ENCODE results near the gene CAMK2G. TPM values are rescaled to one million over a fixed set of nuclear protein-coding genes. Genes with fewer than 3 reads are reported as not detected.
A peak's percentile ranks its signal among the peaks of the same experiment; 100 is the strongest.

The CAMK2G gene
- total RNA-seq, 4 donors from 2014 or later: 34.7 to 159 (median 110) TPM

DNA sequence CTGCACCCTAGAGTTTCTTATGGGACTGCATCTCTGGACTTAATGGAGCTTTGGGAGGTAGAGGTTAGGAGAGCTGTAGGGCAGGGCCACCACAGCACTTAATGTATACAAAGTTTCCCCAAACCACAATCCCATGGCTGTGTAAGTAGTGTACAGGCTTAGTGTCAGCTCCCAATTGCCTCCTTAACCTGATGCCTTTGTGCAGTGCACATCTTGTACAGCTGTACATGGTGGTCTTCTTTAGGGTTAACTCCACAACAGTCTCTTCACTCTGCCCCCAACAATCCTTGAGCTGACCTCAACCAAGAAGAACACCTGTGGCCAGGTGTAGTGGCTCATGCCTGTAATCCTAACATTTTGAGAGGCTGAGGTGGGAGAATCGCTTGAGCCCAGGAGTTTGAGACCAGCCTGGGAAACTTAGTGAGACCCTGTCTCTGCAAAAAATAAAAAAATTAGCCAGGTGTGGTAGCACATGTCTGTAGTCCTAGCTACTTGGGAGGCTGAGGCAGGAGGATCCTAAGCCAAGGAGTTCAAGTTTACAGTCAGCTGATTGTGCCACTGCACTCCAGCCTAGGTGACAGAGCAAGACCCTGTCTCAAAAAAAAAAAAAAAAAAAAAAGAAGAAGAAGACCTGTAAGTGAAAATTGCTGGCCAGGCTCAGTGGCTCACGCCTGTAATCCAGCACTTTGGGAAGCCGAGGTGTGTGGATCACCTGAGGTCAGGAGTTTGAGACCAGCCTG lies 43.4 kb upstream of the CAMK2G start:
- DNase-seq: no peak
- TF ChIP-seq, protein P1, sequence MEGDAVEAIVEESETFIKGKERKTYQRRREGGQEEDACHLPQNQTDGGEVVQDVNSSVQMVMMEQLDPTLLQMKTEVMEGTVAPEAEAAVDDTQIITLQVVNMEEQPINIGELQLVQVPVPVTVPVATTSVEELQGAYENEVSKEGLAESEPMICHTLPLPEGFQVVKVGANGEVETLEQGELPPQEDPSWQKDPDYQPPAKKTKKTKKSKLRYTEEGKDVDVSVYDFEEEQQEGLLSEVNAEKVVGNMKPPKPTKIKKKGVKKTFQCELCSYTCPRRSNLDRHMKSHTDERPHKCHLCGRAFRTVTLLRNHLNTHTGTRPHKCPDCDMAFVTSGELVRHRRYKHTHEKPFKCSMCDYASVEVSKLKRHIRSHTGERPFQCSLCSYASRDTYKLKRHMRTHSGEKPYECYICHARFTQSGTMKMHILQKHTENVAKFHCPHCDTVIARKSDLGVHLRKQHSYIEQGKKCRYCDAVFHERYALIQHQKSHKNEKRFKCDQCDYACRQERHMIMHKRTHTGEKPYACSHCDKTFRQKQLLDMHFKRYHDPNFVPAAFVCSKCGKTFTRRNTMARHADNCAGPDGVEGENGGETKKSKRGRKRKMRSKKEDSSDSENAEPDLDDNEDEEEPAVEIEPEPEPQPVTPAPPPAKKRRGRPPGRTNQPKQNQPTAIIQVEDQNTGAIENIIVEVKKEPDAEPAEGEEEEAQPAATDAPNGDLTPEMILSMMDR (IDR thresholded peaks at IDR 0.05): no peak
- TF ChIP-seq POLR2A (IDR thresholded peaks at IDR 0.05): no peak
- H3K27me3 ChIP-seq: no peaks in the 10 kb centered on the region
- H3K9me3 ChIP-seq: no peaks in the 10 kb centered on the region
- H3K4me3 ChIP-seq: no peak overlapping the region
- peaks cover 0 to 34% (median 0%) of the 10 kb centered on the region in 4 donors for H3K4me1 ChIP-seq
- peak overlapping the region in 2 of 4 donors; percentile 11 to 16 for H3K27ac ChIP-seq
- no peaks in the 10 kb centered on the region for H3K36me3 ChIP-seq

DNA sequence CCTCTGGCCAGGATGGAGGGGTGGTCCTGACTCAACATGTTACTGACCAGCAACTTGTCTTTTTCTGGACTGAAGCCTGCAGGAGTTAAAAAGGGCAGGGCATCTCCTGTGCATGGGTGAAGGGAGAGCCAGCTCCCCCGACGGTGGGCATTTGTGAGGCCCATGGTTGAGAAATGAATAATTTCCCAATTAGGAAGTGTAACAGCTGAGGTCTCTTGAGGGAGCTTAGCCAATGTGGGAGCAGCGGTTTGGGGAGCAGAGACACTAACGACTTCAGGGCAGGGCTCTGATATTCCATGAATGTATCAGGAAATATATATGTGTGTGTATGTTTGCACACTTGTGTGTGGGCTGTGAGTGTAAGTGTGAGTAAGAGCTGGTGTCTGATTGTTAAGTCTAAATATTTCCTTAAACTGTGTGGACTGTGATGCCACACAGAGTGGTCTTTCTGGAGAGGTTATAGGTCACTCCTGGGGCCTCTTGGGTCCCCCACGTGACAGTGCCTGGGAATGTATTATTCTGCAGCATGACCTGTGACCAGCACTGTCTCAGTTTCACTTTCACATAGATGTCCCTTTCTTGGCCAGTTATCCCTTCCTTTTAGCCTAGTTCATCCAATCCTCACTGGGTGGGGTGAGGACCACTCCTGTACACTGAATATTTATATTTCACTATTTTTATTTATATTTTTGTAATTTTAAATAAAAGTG lies 42.6 kb upstream of the CAMK2G start:
- no peaks in the 10 kb centered on the region for H3K27me3 ChIP-seq
- H3K27ac ChIP-seq: peak overlapping the region in 2 of 4 donors; percentile 16 to 46
- peaks cover 0 to 37% (median 0%) of the 10 kb centered on the region in 4 donors for H3K4me1 ChIP-seq
- H3K4me3 ChIP-seq: no peak overlapping the region
- DNase-seq: peak in 1 of 3 donors; percentile 63
- no peaks in the 10 kb centered on the region for H3K9me3 ChIP-seq
- no peaks in the 10 kb centered on the region for H3K36me3 ChIP-seq
- no peak for TF ChIP-seq POLR2A (IDR thresholded peaks at IDR 0.05)

- peak overlapping the region in 1 of 4 donors; percentile 39 for H3K27ac ChIP-seq
- H3K4me1 ChIP-seq: peaks cover 0 to 50% (median 3%) of the 10 kb centered on the region in 4 donors
- DNase-seq: no peak
- no peaks in the 10 kb centered on the region for H3K9me3 ChIP-seq
- H3K27me3 ChIP-seq: no peaks in the 10 kb centered on the region
- H3K36me3 ChIP-seq: no peaks in the 10 kb centered on the region
- TF ChIP-seq POLR2A (IDR thresholded peaks at IDR 0.05): no peak
- TF ChIP-seq, protein P1 (IDR thresholded peaks at IDR 0.05): no peak
- no peak overlapping the region for H3K4me3 ChIP-seq
These were observed 41.0 kb upstream of the CAMK2G start for GRCh38 chr10:73915206-73915851.

DNA sequence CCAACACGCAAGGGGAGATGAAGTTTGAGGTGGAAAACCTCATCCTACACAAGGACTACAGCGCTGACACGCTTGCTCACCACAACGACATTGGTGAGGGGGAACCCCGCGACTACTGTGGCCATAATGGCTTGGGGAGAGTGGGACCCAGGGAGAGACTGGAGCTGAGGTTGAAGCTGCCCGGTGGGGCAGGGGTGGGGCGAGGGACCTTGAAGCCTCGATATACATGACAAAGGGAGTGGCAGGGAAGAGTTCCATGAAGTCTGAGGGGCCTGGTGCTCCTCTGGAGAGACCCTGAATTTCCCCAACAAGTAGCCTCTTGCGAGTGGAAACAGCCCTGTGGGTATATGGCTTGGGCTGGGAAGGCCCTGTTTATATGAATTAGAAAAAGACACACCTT lies 39.7 kb upstream of the CAMK2G start:
- Histone ChIP-seq H3K36me3 (no peaks in the 10 kb centered on the region), H3K9me3 (no peaks in the 10 kb centered on the region), H3K27me3 (no peaks in the 10 kb centered on the region), H3K27ac (peak overlapping the region in 2 of 4 donors; percentile 2 to 14), H3K4me3 (no peak overlapping the region), H3K4me1 (peaks cover 0 to 57% (median 7%) of the 10 kb centered on the region in 4 donors)
- DNase-seq: no peak
- TF ChIP-seq POLR2A (IDR thresholded peaks at IDR 0.05): no peak
- TF ChIP-seq, protein P1 (IDR thresholded peaks at IDR 0.05): no peak

DNA sequence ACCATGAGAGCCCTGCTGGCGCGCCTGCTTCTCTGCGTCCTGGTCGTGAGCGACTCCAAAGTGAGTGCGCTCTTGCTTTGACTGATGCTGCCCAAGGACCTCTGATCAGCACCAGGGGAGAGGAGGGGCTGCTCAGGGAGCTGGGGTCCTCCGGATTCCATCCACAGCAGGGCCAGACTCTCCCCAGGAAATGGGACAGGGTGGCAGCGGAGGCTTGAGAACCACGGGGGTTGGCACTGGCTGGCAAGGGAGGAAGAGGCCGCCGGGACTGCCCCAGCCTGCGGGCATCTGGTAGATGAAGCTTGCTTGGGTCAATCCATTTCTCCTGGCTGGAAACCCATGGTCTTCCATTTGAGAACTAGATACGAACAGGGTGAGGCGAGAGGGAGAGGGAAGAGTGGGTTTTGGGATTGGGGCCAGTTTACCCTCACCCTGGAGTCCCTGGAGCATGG lies 37.2 kb upstream of the CAMK2G start:
- Histone ChIP-seq H3K9me3 (no peaks in the 10 kb centered on the region), H3K27ac (peak overlapping the region; percentile 53 to 86 (median 69)), H3K27me3 (no peaks in the 10 kb centered on the region), H3K4me3 (peak overlapping the region; percentile 49 to 78 (median 70)), H3K4me1 (peaks cover 0 to 49% (median 7%) of the 10 kb centered on the region in 4 donors), H3K36me3 (no peaks in the 10 kb centered on the region)
- no peak for DNase-seq
- TF ChIP-seq, protein P1 (IDR thresholded peaks at IDR 0.05): no peak
- TF ChIP-seq POLR2A (IDR thresholded peaks at IDR 0.05): no peak

Measured in Peyer's patch (tissue), 4 donors.